ENCODE results near the gene JDP2. TPM values are rescaled to one million over a fixed set of nuclear protein-coding genes. Genes with fewer than 3 reads are reported as not detected.

Gene JDP2
- total RNA-seq, 1 donor from 2014 or later: 43.5 TPM

DNA sequence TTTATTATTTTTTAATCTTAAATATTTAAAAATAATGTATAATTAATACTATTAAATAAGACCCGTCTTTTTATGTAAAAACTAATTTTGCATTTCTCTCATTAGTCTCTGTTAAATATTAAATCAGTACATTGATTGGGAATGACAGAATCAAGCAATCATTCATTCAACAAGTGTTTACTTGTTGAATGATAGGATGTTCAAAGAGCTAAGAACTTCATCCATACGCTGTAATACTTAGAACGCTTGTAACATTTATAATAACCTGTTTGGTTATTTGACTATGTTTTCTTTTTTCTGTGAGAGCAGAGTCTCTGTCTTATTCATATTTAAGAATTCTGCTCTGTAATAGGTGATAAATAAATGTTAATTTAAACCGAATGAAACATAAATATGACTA is 91.6 kb downstream of the JDP2 start:
- Histone ChIP-seq H3K36me3 (ENCODE audit: control insufficient read depth, insufficient read depth, low read length) (no peaks in the 10 kb centered on the region), H3K27me3 (ENCODE audit: control insufficient read depth, insufficient read depth, low read length) (peaks cover 2% of the 10 kb centered on the region), H3K4me3 (ENCODE audit: low read depth, low read length) (no peak overlapping the region)
- TF ChIP-seq, protein P1, sequence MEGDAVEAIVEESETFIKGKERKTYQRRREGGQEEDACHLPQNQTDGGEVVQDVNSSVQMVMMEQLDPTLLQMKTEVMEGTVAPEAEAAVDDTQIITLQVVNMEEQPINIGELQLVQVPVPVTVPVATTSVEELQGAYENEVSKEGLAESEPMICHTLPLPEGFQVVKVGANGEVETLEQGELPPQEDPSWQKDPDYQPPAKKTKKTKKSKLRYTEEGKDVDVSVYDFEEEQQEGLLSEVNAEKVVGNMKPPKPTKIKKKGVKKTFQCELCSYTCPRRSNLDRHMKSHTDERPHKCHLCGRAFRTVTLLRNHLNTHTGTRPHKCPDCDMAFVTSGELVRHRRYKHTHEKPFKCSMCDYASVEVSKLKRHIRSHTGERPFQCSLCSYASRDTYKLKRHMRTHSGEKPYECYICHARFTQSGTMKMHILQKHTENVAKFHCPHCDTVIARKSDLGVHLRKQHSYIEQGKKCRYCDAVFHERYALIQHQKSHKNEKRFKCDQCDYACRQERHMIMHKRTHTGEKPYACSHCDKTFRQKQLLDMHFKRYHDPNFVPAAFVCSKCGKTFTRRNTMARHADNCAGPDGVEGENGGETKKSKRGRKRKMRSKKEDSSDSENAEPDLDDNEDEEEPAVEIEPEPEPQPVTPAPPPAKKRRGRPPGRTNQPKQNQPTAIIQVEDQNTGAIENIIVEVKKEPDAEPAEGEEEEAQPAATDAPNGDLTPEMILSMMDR (IDR thresholded peaks at IDR 0.05; ENCODE audit: insufficient read depth, low read length, poor library complexity, severe bottlenecking): no peak
- no peak for DNase-seq (ENCODE audit: low read depth)

DNA sequence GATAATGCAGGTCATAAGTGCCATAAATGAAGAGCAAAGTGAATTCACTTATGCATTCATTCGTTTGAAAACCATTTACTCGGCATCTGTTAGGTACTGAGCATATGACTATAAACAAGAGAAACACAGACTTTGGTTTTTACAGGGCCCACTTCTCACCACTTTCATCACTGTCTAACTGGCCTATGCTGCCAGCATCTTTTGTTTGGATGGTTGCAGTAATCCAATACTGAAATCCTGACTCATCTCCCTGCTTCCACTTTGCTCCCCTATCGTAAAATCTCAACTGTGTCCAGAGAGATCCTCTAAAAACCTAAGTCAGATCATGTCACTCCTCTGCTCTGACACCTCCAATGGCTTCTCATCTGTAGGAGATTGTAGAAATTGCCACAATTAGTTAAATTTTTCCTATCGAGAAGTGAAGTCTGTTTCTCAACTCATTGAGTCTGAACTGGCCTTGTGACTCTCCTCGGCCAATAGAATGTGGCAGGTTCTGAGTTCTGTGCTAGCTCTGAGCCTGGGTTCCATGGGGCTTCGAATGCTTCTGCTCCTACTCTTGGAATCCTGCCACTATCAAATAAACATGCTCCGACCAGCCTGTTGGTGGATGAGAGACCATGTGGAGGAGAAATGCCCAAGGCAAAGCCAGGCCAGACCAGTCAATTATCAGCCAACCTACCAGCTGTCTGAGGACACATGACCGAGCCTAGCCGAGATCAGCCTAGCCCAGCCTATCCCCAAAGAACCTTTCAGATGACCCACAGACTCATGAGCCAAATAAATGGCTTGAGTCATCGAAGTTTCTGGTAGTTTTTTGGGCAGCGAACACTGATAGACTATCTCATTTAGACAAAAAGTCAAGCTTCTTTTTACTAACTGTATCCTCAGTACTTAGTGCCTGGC is 92.3 kb downstream of the JDP2 start:
- no peak overlapping the region for H3K4me3 ChIP-seq (ENCODE audit: low read depth, low read length)
- TF ChIP-seq, protein P1 (IDR thresholded peaks at IDR 0.05; ENCODE audit: insufficient read depth, low read length, poor library complexity, severe bottlenecking): no peak
- H3K36me3 ChIP-seq (ENCODE audit: control insufficient read depth, insufficient read depth, low read length): no peaks in the 10 kb centered on the region
- H3K27me3 ChIP-seq (ENCODE audit: control insufficient read depth, insufficient read depth, low read length): peaks cover 2% of the 10 kb centered on the region
- DNase-seq (ENCODE audit: low read depth): no peak

DNA sequence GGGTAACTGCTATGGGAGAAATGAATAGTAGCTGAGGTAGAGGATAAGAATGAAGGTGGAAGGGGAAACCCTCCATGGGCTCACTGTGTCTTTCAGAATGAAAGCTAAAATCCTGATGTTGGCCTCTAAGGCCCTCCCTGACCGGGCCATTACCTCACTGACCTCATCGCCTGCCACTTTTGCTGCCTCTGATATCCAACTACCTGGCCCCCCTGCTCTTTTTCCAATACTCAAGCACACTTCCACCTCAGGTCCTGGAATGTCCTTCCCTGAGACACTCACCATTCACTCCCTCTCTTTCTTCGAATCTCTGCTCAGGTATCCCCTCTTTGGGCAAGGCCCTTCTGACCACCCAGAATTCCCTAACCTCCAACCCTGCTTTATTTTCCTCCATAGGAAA is 93.0 kb downstream of the JDP2 start:
- no peak overlapping the region for H3K4me3 ChIP-seq (ENCODE audit: low read depth, low read length)
- DNase-seq (ENCODE audit: low read depth): no peak
- no peaks in the 10 kb centered on the region for H3K36me3 ChIP-seq (ENCODE audit: control insufficient read depth, insufficient read depth, low read length)
- TF ChIP-seq, protein P1 (IDR thresholded peaks at IDR 0.05; ENCODE audit: insufficient read depth, low read length, poor library complexity, severe bottlenecking): no peak
- peaks cover 2% of the 10 kb centered on the region for H3K27me3 ChIP-seq (ENCODE audit: control insufficient read depth, insufficient read depth, low read length)

DNA sequence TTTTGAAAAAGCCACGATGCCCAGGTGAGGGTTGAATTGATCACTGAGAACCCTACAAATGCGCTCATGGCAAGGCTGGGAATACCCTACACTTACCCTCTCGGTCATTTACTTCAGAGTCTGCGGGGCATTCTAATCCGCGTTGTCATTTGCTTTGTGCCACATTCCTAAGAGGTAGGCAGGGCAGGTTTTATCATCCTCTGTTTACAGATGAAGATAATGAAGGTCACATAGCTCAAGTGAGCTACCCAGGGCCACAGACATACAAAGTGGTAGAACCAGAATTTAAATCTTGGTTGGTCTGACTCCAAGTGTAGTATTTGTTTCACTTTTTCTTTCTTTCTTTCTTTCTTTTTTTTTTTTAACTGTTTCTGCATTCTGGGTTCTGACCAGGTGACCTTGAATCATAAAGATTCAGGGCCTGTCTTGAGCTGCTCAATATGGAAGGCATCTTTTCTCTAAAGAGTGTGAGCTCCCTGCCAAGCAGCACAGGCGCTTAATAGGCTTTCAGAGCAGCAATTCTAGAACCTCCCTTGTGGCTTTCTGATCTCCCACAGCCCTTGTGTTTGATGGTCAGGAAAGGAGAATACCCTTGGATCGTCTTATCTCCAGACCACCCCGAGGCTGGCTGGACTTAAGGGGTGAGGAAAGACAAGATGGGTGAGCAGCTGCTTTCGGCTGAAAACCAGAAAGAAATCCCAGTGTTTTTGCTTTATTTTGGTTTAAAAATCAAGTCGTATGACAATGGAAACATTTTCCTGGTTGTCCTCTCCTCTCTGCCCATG is 93.8 kb downstream of the JDP2 start:
- Histone ChIP-seq H3K36me3 (ENCODE audit: control insufficient read depth, insufficient read depth, low read length) (no peaks in the 10 kb centered on the region), H3K27me3 (ENCODE audit: control insufficient read depth, insufficient read depth, low read length) (no peaks in the 10 kb centered on the region), H3K4me3 (ENCODE audit: low read depth, low read length) (no peak overlapping the region)
- TF ChIP-seq, protein P1 (IDR thresholded peaks at IDR 0.05; ENCODE audit: insufficient read depth, low read length, poor library complexity, severe bottlenecking): no peak
- no peak for DNase-seq (ENCODE audit: low read depth)

DNA sequence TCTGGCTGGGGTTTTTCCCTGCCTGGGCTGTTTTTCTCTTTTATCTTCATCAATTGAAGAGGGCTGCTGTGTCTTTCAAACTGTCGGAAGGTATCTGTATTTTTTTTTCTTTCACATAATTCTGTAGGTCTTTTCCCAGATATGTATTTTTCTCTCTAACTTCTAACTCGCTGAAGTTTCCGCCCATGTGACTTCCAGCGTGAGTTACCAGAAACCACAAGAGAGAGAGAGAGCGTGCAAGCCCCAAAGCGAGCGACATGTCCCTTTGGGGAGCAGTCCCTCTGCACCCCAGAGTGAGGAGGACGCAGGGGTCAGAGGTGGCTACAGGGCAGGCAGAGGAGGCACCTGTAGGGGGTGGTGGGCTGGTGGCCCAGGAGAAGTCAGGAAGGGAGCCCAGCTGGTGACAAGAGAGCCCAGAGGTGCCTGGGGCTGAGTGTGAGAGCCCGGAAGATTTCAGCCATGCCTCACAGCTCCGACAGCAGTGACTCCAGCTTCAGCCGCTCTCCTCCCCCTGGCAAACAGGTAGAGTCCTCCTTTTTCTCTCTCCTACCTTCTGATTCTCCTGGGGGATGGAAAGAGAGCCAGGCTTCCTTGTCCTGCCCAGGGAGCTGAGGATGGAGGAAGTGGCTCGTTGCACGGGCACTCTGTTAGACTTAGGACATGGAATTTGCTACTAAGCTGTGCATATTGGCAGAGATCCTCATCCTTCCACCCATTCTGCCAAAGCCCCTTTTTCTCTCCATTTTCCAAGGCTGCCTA is 94.6 kb downstream of the JDP2 start, which contains the start of gene BATF:
Gene BATF (plus strand): TSS at position 246 of the 759 bp plus-strand sequence. CDS start 214 bp downstream, at position 460.
- TF ChIP-seq, protein P1 (IDR thresholded peaks at IDR 0.05; ENCODE audit: insufficient read depth, low read length, poor library complexity, severe bottlenecking): no peak
- DNase-seq (ENCODE audit: low read depth): no peak
- Histone ChIP-seq H3K27me3 (ENCODE audit: control insufficient read depth, insufficient read depth, low read length) (no peaks in the 10 kb centered on the region), H3K36me3 (ENCODE audit: control insufficient read depth, insufficient read depth, low read length) (no peaks in the 10 kb centered on the region), H3K4me3 (ENCODE audit: low read depth, low read length) (no peak within 1 kb of the TSS)
